Dedifferentiated amniotic fluid mesenchymal stem cell (primary cell): ENCODE data around the gene ZNF700.
"Not testable (repeated sequence)": the region's sequence is repeated elsewhere in the genome, so short reads cannot be mapped to it uniquely, and the experiment has no call there.

ENCODE experiments used
- DNase-seq: peaks from one replicate; pipeline ENCODE4 v3.0.0-alpha.2; 2016; ENCODE audit errors: extremely low spot score

Gene ZNF700

GRCh38 chr19:11938383-11938782, 13.5 kb downstream of the ZNF700 start:
- DNase-seq = not testable (repeated sequence)

GRCh38 chr19:11941361-11941887, 16.5 kb downstream of the ZNF700 start:
- DNase-seq = not testable (repeated sequence)

- no peak for DNase-seq
Observed at GRCh38 chr19:11942008-11942842, 17.3 kb downstream of the ZNF700 start.

GRCh38 chr19:11942843-11943108, 17.9 kb downstream of the ZNF700 start:
- no peak for DNase-seq

GRCh38 chr19:11944656-11945055, 19.7 kb downstream of the ZNF700 start:
- no peak for DNase-seq

GRCh38 chr19:11948646-11949045, 23.7 kb downstream of the ZNF700 start:
- DNase-seq = no peak

- no peak for DNase-seq
Observed at GRCh38 chr19:11949201-11949600, 24.3 kb downstream of the ZNF700 start.

GRCh38 chr19:11949614-11950080, 24.7 kb downstream of the ZNF700 start:
- not testable (repeated sequence) for DNase-seq

GRCh38 chr19:11950312-11950711, 25.4 kb downstream of the ZNF700 start:
- DNase-seq = no peak

GRCh38 chr19:11963566-11964355, 38.9 kb downstream of the ZNF700 start:
- peak; percentile 61 for DNase-seq

GRCh38 chr19:11964496-11964857, 39.6 kb downstream of the ZNF700 start:
- DNase-seq = no peak

- DNase-seq = peak; percentile 89
Observed at GRCh38 chr19:11964858-11965645, 40.1 kb downstream of the ZNF700 start, which contains the start of gene ZNF763. TSS of gene ZNF763 (plus strand) at chr19:11965040. CDS start at chr19:11965209, 169 bp downstream.

- no peak for DNase-seq
Observed at GRCh38 chr19:11970174-11970573, 45.3 kb downstream of the ZNF700 start.

- DNase-seq = no peak
Observed at GRCh38 chr19:11971041-11971440, 46.1 kb downstream of the ZNF700 start.

GRCh38 chr19:11973019-11973810, 48.3 kb downstream of the ZNF700 start:
- DNase-seq = no peak

- no peak for DNase-seq
Observed at GRCh38 chr19:11978492-11979100, 53.7 kb downstream of the ZNF700 start.

GRCh38 chr19:11979527-11979926, 54.6 kb downstream of the ZNF700 start:
- no peak for DNase-seq

- DNase-seq = no peak
Observed at GRCh38 chr19:11982526-11982925, 57.6 kb downstream of the ZNF700 start.

- DNase-seq = no peak
Observed at GRCh38 chr19:11984986-11985385, 60.1 kb downstream of the ZNF700 start.

GRCh38 chr19:11986754-11987153, 61.8 kb downstream of the ZNF700 start:
- DNase-seq = no peak
